Uterus (tissue), 2 donors: Measurements from ENCODE around the gene TUT4.

Source experiments
- CTCF ChIP-seq, 4 experiments: fragments of 200-600 bp in 2 of 4; fragments of 450-650 bp in 2 of 4; sonication (generic) in 2 of 4; IDR thresholded peaks; one replicate each; pipeline ENCODE4 v1.5.1; 2016 to 2019; ENCODE audit warnings: antibody characterized with exemption in 4 of 4, mild to moderate bottlenecking in 2 of 4, moderate library complexity in 1 of 4
- POLR2A ChIP-seq, 2 donors: fragments of 450-650 bp; IDR thresholded peaks; one replicate each; pipeline ENCODE4 v1.6.1; 2016; ENCODE audit warnings: antibody characterized with exemption in 2 of 2, mild to moderate bottlenecking in 1 of 2, moderate library complexity in 1 of 2

- TF ChIP-seq CTCF (IDR thresholded peaks at IDR 0.05) (no peak), POLR2A (IDR thresholded peaks at IDR 0.05) (no peak)
Measured at GRCh38 chr1:52435650-52436049, 117.2 kb downstream of the TUT4 start.
